Superior temporal gyrus (tissue), 1 donor: Measurements from ENCODE around the gene NOX4.

Experiments used
- DNase-seq: peaks from one replicate; pipeline ENCODE4 v3.0.0-alpha.2; 2016; ENCODE audit errors: extremely low spot score

The NOX4 gene

GRCh38 chr11:89490981-89491690, at the start of gene NOX4:
Gene NOX4 (minus strand): TSS chr11:89491375. CDS start chr11:89491246, 129 bp downstream.
- DNase-seq = no peak

GRCh38 chr11:89540826-89541225, 49.7 kb upstream of the NOX4 start:
- no peak for DNase-seq

- DNase-seq = no peak
Observed at GRCh38 chr11:89537936-89538335, 46.8 kb upstream of the NOX4 start.

GRCh38 chr11:89536926-89537325, 45.8 kb upstream of the NOX4 start:
- peak; percentile 44 for DNase-seq

GRCh38 chr11:89535221-89535620, 44.0 kb upstream of the NOX4 start:
- DNase-seq = no peak

GRCh38 chr11:89529626-89530380, 38.6 kb upstream of the NOX4 start:
- DNase-seq = no peak

GRCh38 chr11:89521792-89522191, 30.6 kb upstream of the NOX4 start:
- no peak for DNase-seq

- DNase-seq = no peak
Observed at GRCh38 chr11:89521294-89521693, 30.1 kb upstream of the NOX4 start.

- no peak for DNase-seq
Observed at GRCh38 chr11:89516496-89516895, 25.3 kb upstream of the NOX4 start.

GRCh38 chr11:89508544-89508943, 17.4 kb upstream of the NOX4 start:
- DNase-seq = no peak

GRCh38 chr11:89504270-89504669, 13.1 kb upstream of the NOX4 start:
- DNase-seq = no peak

- DNase-seq = no peak
Observed at GRCh38 chr11:89503422-89503821, 12.2 kb upstream of the NOX4 start.

- no peak for DNase-seq
Observed at GRCh38 chr11:89502301-89502700, 11.1 kb upstream of the NOX4 start.

GRCh38 chr11:89500336-89500735, 9.2 kb upstream of the NOX4 start:
- no peak for DNase-seq

GRCh38 chr11:89498845-89499448, 7.8 kb upstream of the NOX4 start:
- DNase-seq = no peak

GRCh38 chr11:89495951-89496350, 4.8 kb upstream of the NOX4 start:
- no peak for DNase-seq

GRCh38 chr11:89493431-89493830, 2.3 kb upstream of the NOX4 start:
- no peak for DNase-seq

- DNase-seq = no peak
Observed at GRCh38 chr11:89490602-89490980, 584 bp downstream of the NOX4 start.

- DNase-seq = no peak
Observed at GRCh38 chr11:89489930-89490329, 1.2 kb downstream of the NOX4 start.

GRCh38 chr11:89487016-89487415, 4.2 kb downstream of the NOX4 start:
- no peak for DNase-seq

GRCh38 chr11:89484896-89485295, 6.3 kb downstream of the NOX4 start:
- no peak for DNase-seq

- no peak for DNase-seq
Observed at GRCh38 chr11:89477175-89477574, 14.0 kb downstream of the NOX4 start.

- no peak for DNase-seq
Observed at GRCh38 chr11:89463266-89463780, 27.9 kb downstream of the NOX4 start.
